Endothelial cell of umbilical vein (primary cell): ENCODE results near the gene CH25H.

Experiments used
- EZH2 ChIP-seq: IDR thresholded peaks from 2 replicates; pipeline ENCODE4 v1.6.1; 2012; ENCODE audit warnings: borderline replicate concordance, low read depth, mild to moderate bottlenecking, moderate library complexity, low read length, inconsistent platforms; ENCODE audit not compliant: severe bottlenecking
- FOS ChIP-seq: IDR thresholded peaks from 2 replicates; pipeline ENCODE4 v1.6.1; 2011; ENCODE audit warnings: mild to moderate bottlenecking, low read length, moderate library complexity, borderline replicate concordance; ENCODE audit not compliant: insufficient read depth
- GATA2 ChIP-seq: IDR thresholded peaks from 2 replicates; pipeline ENCODE4 v1.7.0; 2011; ENCODE audit warnings: low read depth, mild to moderate bottlenecking, moderate library complexity, mixed read lengths, low read length; ENCODE audit not compliant: insufficient read length, insufficient read depth
- JUN ChIP-seq: IDR thresholded peaks from 2 replicates; pipeline ENCODE4 v1.6.1; 2011; ENCODE audit warnings: borderline replicate concordance, low read depth; ENCODE audit not compliant: insufficient read length, insufficient read depth
- MYC ChIP-seq: IDR thresholded peaks from one replicate; pipeline ENCODE4 v1.6.1; 2011; ENCODE audit warnings: mild to moderate bottlenecking, low read depth, low read length
- POLR2A ChIP-seq: IDR thresholded peaks from 2 replicates; pipeline ENCODE4 v1.6.1; 2012; ENCODE audit warnings: low read depth, mild to moderate bottlenecking, control low read depth, low read length
- POLR2AphosphoS5 ChIP-seq: IDR thresholded peaks from 2 replicates; pipeline ENCODE4 v1.6.1; 2012; ENCODE audit warnings: low read depth, mild to moderate bottlenecking, control low read depth, low read length, moderate library complexity; ENCODE audit not compliant: insufficient read depth
- TF ChIP-seq, protein P1 (sequence below), 2 donors: IDR thresholded peaks; 1 replicate in 1 of 2; 2 replicates in 1 of 2; pipeline ENCODE4 v1.5.1; 2011; ENCODE audit warnings: low read length in 2 of 2, mild to moderate bottlenecking in 2 of 2, moderate library complexity in 2 of 2, control low read depth in 1 of 2, inconsistent platforms in 1 of 2, low read depth in 1 of 2; ENCODE audit not compliant: insufficient read depth in 1 of 2; ENCODE audit errors: extremely low read depth in 1 of 2
- TF ChIP-seq, protein P2 (sequence below): IDR thresholded peaks from 2 replicates; pipeline ENCODE4 v1.6.1; 2011; ENCODE audit not compliant: insufficient read depth, insufficient read length

DNA sequence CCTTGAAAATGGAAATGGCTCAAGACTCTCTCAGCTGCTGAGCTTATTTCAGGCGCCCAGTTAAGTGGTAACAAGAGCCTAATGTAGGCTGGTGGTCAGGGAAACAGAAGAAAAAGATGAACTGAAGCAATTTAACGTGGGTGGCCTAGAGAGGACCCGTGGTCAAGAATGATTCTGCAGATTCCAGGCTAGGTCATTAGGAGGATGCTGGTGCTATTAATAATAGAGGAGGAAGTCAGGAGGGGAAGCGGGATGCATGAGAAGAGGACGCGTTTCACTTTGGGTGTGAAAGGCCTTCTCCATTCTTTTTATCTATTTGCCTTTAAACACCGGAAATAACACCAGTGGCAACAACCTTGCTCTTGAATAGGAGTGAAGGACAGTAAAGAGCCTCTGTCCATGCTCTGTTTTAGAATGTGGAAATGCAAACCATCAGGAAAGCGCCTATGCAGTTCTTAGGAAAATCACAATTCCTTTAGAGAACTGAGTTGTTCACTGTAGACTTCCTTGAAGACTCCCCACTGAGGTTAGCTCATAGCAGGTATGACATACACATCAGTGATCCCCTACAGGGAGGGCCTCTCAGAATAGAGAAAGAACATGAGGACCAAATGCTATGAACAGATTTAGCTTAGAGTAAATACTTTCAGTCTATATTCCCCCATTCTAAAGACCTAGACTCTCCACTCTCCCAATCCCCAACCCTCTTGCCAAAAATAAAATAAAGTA, 35.9 kb upstream of the CH25H start:
- TF ChIP-seq POLR2A (no peak), EZH2 (no peak), JUN (no peak), FOS (no peak), MYC (no peak), POLR2AphosphoS5 (no peak), GATA2 (no peak)
- TF ChIP-seq, protein P1, sequence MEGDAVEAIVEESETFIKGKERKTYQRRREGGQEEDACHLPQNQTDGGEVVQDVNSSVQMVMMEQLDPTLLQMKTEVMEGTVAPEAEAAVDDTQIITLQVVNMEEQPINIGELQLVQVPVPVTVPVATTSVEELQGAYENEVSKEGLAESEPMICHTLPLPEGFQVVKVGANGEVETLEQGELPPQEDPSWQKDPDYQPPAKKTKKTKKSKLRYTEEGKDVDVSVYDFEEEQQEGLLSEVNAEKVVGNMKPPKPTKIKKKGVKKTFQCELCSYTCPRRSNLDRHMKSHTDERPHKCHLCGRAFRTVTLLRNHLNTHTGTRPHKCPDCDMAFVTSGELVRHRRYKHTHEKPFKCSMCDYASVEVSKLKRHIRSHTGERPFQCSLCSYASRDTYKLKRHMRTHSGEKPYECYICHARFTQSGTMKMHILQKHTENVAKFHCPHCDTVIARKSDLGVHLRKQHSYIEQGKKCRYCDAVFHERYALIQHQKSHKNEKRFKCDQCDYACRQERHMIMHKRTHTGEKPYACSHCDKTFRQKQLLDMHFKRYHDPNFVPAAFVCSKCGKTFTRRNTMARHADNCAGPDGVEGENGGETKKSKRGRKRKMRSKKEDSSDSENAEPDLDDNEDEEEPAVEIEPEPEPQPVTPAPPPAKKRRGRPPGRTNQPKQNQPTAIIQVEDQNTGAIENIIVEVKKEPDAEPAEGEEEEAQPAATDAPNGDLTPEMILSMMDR (IDR thresholded peaks at IDR 0.05; ENCODE audit: extremely low read depth in 1 of 2, insufficient read depth in 1 of 2, low read depth in 1 of 2, low read length in 2 of 2), result no peak
- TF ChIP-seq, protein P2, sequence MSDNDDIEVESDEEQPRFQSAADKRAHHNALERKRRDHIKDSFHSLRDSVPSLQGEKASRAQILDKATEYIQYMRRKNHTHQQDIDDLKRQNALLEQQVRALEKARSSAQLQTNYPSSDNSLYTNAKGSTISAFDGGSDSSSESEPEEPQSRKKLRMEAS, result no peak
